Measurements from ENCODE around the gene UBAC2. TPM values are rescaled to one million over a fixed set of nuclear protein-coding genes. Genes with fewer than 3 reads are reported as not detected.
"Not testable (repeated sequence)": the region's sequence is repeated elsewhere in the genome, so short reads cannot be mapped to it uniquely, and the experiment has no call there.

The UBAC2 gene
- total and polyA plus RNA-seq, 2 donors (not counting 1 experiment from before 2014, with no cell fraction given): 32.4 to 87.4 TPM

GRCh38 chr13:99208845-99209527, 8.3 kb downstream of the UBAC2 start:
- Histone ChIP-seq H3K79me2 (ENCODE audit: control insufficient read depth, insufficient read depth, low read length) (peaks cover 16% of the 10 kb centered on the region), H3K4me3 (replicated peaks in 1 of 4; ENCODE audit: control extremely low read depth in 1 of 4, insufficient read depth in 1 of 4, low read depth in 3 of 4, low read length in 4 of 4) (no peak overlapping the region)

GRCh38 chr13:99210627-99211026, 10.0 kb downstream of the UBAC2 start:
- H2AFZ ChIP-seq (ENCODE audit: low read length); H3K4me1 ChIP-seq (ENCODE audit: control insufficient read depth, extremely low read depth, insufficient read depth, low read length); H3K9me3 ChIP-seq (ENCODE audit: control insufficient read depth, insufficient read depth, low read depth, low read length); H3K9ac ChIP-seq (ENCODE audit: insufficient read depth, low read length); DNase-seq (ENCODE audit: low read depth in 2 of 2); H4K20me1 ChIP-seq (ENCODE audit: control insufficient read depth, extremely low read depth, insufficient read depth, low read length); H3K27me3 ChIP-seq (ENCODE audit: control insufficient read depth, insufficient read depth, low read length); H3K4me3 ChIP-seq (replicated peaks in 1 of 4; ENCODE audit: control extremely low read depth in 1 of 4, insufficient read depth in 1 of 4, low read depth in 3 of 4, low read length in 4 of 4); H3K4me2 ChIP-seq (ENCODE audit: extremely low read depth, insufficient read depth, low read length); H3K36me3 ChIP-seq (ENCODE audit: control insufficient read depth, insufficient read depth, low read length); H3K27ac ChIP-seq (ENCODE audit: insufficient read depth, low read length): not testable (repeated sequence)
- peaks cover 12% of the 10 kb centered on the region for H3K79me2 ChIP-seq (ENCODE audit: control insufficient read depth, insufficient read depth, low read length)

More at GRCh38 chr13:99208845-99209527, 8.3 kb downstream of the UBAC2 start:
- no peak for DNase-seq (ENCODE audit: low read depth in 2 of 2)
- H3K9ac ChIP-seq (ENCODE audit: insufficient read depth, low read length): no peak overlapping the region
- no peak overlapping the region for H2AFZ ChIP-seq (ENCODE audit: low read length)
- H3K36me3 ChIP-seq (ENCODE audit: control insufficient read depth, insufficient read depth, low read length): no peaks in the 10 kb centered on the region
- H4K20me1 ChIP-seq (ENCODE audit: control insufficient read depth, extremely low read depth, insufficient read depth, low read length): no peaks in the 10 kb centered on the region
- no peaks in the 10 kb centered on the region for H3K9me3 ChIP-seq (ENCODE audit: control insufficient read depth, insufficient read depth, low read depth, low read length)
- H3K4me2 ChIP-seq (ENCODE audit: extremely low read depth, insufficient read depth, low read length): no peak overlapping the region
- TF ChIP-seq CTCF (conservative IDR thresholded peaks at IDR 0.05 in 1 of 2, IDR thresholded peaks at IDR 0.05 in 1 of 2; ENCODE audit: low read depth in 1 of 2, low read length in 2 of 2) (no peak), EZH2 (IDR thresholded peaks at IDR 0.05; ENCODE audit: low read length, missing control alignments) (no peak)
- H3K27ac ChIP-seq (ENCODE audit: insufficient read depth, low read length): no peak overlapping the region
- no peaks in the 10 kb centered on the region for H3K4me1 ChIP-seq (ENCODE audit: control insufficient read depth, extremely low read depth, insufficient read depth, low read length)
- no peaks in the 10 kb centered on the region for H3K27me3 ChIP-seq (ENCODE audit: control insufficient read depth, insufficient read depth, low read length)

- no peak for DNase-seq (ENCODE audit: low read depth in 2 of 2)
- Histone ChIP-seq H3K36me3 (ENCODE audit: control insufficient read depth, insufficient read depth, low read length) (no peaks in the 10 kb centered on the region), H3K27me3 (ENCODE audit: control insufficient read depth, insufficient read depth, low read length) (no peaks in the 10 kb centered on the region), H4K20me1 (ENCODE audit: control insufficient read depth, extremely low read depth, insufficient read depth, low read length) (no peaks in the 10 kb centered on the region), H3K9me3 (ENCODE audit: control insufficient read depth, insufficient read depth, low read depth, low read length) (no peaks in the 10 kb centered on the region), H3K79me2 (ENCODE audit: control insufficient read depth, insufficient read depth, low read length) (peaks cover 9% of the 10 kb centered on the region), H3K4me1 (ENCODE audit: control insufficient read depth, extremely low read depth, insufficient read depth, low read length) (no peaks in the 10 kb centered on the region), H3K4me2 (ENCODE audit: extremely low read depth, insufficient read depth, low read length) (no peak overlapping the region), H3K27ac (ENCODE audit: insufficient read depth, low read length) (no peak overlapping the region), H3K4me3 (replicated peaks in 1 of 4; ENCODE audit: control extremely low read depth in 1 of 4, insufficient read depth in 1 of 4, low read depth in 3 of 4, low read length in 4 of 4) (no peak overlapping the region), H3K9ac (ENCODE audit: insufficient read depth, low read length) (no peak overlapping the region), H2AFZ (ENCODE audit: low read length) (no peak overlapping the region)
- no peak for TF ChIP-seq CTCF (conservative IDR thresholded peaks at IDR 0.05 in 1 of 2, IDR thresholded peaks at IDR 0.05 in 1 of 2; ENCODE audit: low read depth in 1 of 2, low read length in 2 of 2)
- TF ChIP-seq EZH2 (IDR thresholded peaks at IDR 0.05; ENCODE audit: low read length, missing control alignments): no peak
These were observed 10.9 kb downstream of the UBAC2 start for GRCh38 chr13:99211421-99212035.

Measured in fibroblast of lung (primary cell).